ENCODE data around the gene CD84.

CD84 gene

DNA sequence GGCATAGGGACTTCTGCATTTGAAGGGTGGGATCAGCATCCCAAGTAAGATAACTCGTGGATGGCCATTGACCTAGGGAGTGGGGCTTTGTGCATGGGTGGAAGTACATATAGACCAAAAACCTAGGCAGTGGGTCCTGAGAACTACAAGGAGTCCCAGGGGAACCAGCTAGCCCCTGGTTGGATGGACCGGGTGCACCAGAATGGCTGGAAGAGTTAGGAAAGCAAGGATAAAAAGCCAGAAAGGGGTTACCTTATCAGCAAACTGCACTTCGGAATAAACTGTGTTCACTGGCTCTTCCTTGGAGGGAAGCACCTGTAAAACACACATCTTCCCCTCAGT, 29.7 kb downstream of the CD84 start:
- no peak overlapping the region for H3K9ac ChIP-seq (ENCODE audit: low read length)
- no peak overlapping the region for H3K4me3 ChIP-seq (ENCODE audit: insufficient read depth, low read length, poor library complexity, severe bottlenecking)
- H3K4me2 ChIP-seq (ENCODE audit: low read depth, low read length, poor library complexity, severe bottlenecking): peak overlapping the region; percentile 14
- H4K20me1 ChIP-seq (ENCODE audit: low read depth, low read length): no peaks in the 10 kb centered on the region
- H3K36me3 ChIP-seq (ENCODE audit: low read length): peaks cover 3% of the 10 kb centered on the region; the same call in 1 of the 2 replicates
- peak overlapping the region; percentile 32; the same call in 1 of the 2 replicates for H3K27ac ChIP-seq (ENCODE audit: low read depth, low read length)
- H3K9me2 ChIP-seq (replicated peaks; ENCODE audit: insufficient read depth, low read length): no peaks in the 10 kb centered on the region
- no peaks in the 10 kb centered on the region for H3K27me3 ChIP-seq (ENCODE audit: low read length)
- no peak for TF ChIP-seq EZH2phosphoT487 (conservative IDR thresholded peaks at IDR 0.05; ENCODE audit: low read length)
- TF ChIP-seq, protein P1, sequence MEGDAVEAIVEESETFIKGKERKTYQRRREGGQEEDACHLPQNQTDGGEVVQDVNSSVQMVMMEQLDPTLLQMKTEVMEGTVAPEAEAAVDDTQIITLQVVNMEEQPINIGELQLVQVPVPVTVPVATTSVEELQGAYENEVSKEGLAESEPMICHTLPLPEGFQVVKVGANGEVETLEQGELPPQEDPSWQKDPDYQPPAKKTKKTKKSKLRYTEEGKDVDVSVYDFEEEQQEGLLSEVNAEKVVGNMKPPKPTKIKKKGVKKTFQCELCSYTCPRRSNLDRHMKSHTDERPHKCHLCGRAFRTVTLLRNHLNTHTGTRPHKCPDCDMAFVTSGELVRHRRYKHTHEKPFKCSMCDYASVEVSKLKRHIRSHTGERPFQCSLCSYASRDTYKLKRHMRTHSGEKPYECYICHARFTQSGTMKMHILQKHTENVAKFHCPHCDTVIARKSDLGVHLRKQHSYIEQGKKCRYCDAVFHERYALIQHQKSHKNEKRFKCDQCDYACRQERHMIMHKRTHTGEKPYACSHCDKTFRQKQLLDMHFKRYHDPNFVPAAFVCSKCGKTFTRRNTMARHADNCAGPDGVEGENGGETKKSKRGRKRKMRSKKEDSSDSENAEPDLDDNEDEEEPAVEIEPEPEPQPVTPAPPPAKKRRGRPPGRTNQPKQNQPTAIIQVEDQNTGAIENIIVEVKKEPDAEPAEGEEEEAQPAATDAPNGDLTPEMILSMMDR (IDR thresholded peaks at IDR 0.05; ENCODE audit: insufficient read depth, low read length, poor library complexity, severe bottlenecking): no peak
- H2AFZ ChIP-seq (ENCODE audit: low read depth, low read length, severe bottlenecking): no peak overlapping the region
- no peaks in the 10 kb centered on the region for H3K79me2 ChIP-seq (ENCODE audit: insufficient read depth, low read length)
- H3K9me3 ChIP-seq (ENCODE audit: insufficient read depth, low read length): no peaks in the 10 kb centered on the region
- no peaks in the 10 kb centered on the region for H3F3A ChIP-seq (ENCODE audit: insufficient read depth)

DNA sequence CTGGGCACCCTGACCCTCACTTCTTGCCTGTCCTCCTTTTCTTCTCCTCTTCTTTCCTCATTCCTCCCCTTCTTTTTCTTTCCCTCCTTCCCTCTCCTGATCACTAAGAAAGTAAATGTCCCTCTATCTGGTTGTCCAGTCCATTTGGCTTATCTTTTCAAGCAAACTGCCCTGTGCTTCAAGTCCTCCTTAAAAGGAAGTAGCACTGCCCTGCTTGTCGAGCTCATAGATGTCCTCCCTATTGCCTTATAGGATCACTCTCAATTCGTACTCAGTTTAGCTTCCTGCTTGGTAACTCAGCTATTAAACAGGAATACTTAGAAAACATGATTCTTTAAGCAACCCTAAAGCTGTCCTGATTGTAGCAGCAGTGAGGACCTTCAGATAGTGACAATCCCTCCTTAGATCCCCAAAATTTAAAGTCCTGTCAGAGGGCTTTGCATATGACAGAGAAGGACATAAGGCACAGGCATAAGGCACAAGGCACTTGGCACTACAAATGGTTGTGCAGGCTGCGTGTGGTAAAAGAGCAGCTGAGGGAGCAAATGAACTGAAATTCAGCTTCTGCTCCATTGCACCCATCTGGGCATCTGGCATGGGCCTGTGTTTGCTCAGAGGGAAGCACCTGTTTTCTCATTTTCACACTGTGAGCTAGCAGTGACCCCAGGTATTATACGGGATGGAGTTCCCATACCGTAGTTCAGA, 30.2 kb downstream of the CD84 start:
- H3K27ac ChIP-seq (ENCODE audit: low read depth, low read length): peak overlapping the region; percentile 52
- peak overlapping the region; percentile 20; the same call in 1 of the 2 replicates for H3K9ac ChIP-seq (ENCODE audit: low read length)
- no peaks in the 10 kb centered on the region for H3K9me2 ChIP-seq (replicated peaks; ENCODE audit: insufficient read depth, low read length)
- H3K79me2 ChIP-seq (ENCODE audit: insufficient read depth, low read length): no peaks in the 10 kb centered on the region
- H3F3A ChIP-seq (ENCODE audit: insufficient read depth): no peaks in the 10 kb centered on the region
- peak overlapping the region; percentile 25 for H3K4me2 ChIP-seq (ENCODE audit: low read depth, low read length, poor library complexity, severe bottlenecking)
- peaks cover 3% of the 10 kb centered on the region; the same call in 1 of the 2 replicates for H3K36me3 ChIP-seq (ENCODE audit: low read length)
- H4K20me1 ChIP-seq (ENCODE audit: low read depth, low read length): no peaks in the 10 kb centered on the region
- TF ChIP-seq EZH2phosphoT487 (conservative IDR thresholded peaks at IDR 0.05; ENCODE audit: low read length): no peak
- TF ChIP-seq, protein P1 (IDR thresholded peaks at IDR 0.05; ENCODE audit: insufficient read depth, low read length, poor library complexity, severe bottlenecking): no peak
- no peaks in the 10 kb centered on the region for H3K27me3 ChIP-seq (ENCODE audit: low read length)
- H3K4me3 ChIP-seq (ENCODE audit: insufficient read depth, low read length, poor library complexity, severe bottlenecking): no peak overlapping the region
- H2AFZ ChIP-seq (ENCODE audit: low read depth, low read length, severe bottlenecking): no peak overlapping the region
- no peaks in the 10 kb centered on the region for H3K9me3 ChIP-seq (ENCODE audit: insufficient read depth, low read length)

DNA sequence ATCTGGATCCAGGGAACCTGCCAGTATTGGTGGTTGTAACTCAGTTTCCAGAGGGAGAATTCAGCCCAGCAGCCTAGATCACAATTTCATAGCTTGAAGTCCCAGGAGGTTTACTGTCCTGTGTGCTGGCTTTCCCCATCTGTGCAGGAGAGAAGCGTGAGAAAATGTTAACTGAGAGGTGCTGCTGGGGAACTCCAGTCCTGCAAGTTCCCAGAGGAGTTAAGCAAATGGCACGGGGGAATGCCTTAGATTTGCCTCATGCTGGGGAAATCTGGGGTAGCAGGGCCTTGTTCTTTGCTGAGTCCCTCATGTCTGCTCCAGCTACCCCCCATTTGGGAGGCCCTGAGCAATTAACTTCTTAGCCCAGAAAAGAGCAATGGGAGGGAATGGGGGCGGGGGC, 31.1 kb downstream of the CD84 start:
- Histone ChIP-seq H3K9me3 (ENCODE audit: insufficient read depth, low read length) (no peaks in the 10 kb centered on the region), H3K9ac (ENCODE audit: low read length) (no peak overlapping the region), H3K4me2 (ENCODE audit: low read depth, low read length, poor library complexity, severe bottlenecking) (no peak overlapping the region), H3K4me3 (ENCODE audit: insufficient read depth, low read length, poor library complexity, severe bottlenecking) (no peak overlapping the region), H2AFZ (ENCODE audit: low read depth, low read length, severe bottlenecking) (no peak overlapping the region), H3K79me2 (ENCODE audit: insufficient read depth, low read length) (no peaks in the 10 kb centered on the region), H3F3A (ENCODE audit: insufficient read depth) (no peaks in the 10 kb centered on the region), H3K27ac (ENCODE audit: low read depth, low read length) (no peak overlapping the region), H3K36me3 (ENCODE audit: low read length) (peaks cover 3% of the 10 kb centered on the region; the same call in 1 of the 2 replicates), H3K9me2 (replicated peaks; ENCODE audit: insufficient read depth, low read length) (no peaks in the 10 kb centered on the region), H4K20me1 (ENCODE audit: low read depth, low read length) (no peaks in the 10 kb centered on the region), H3K27me3 (ENCODE audit: low read length) (no peaks in the 10 kb centered on the region)
- TF ChIP-seq, protein P1 (IDR thresholded peaks at IDR 0.05; ENCODE audit: insufficient read depth, low read length, poor library complexity, severe bottlenecking): no peak
- TF ChIP-seq EZH2phosphoT487 (conservative IDR thresholded peaks at IDR 0.05; ENCODE audit: low read length): no peak
